GM12872 (cell line): ENCODE measurements around the gene BAIAP2.

Experiments
- TF ChIP-seq, protein P1 (sequence below): IDR thresholded peaks from 3 replicates; pipeline ENCODE4 v1.5.1; 2011; ENCODE audit warnings: low read depth, mild to moderate bottlenecking, low read length, moderate library complexity; ENCODE audit not compliant: insufficient read depth

Gene BAIAP2

DNA sequence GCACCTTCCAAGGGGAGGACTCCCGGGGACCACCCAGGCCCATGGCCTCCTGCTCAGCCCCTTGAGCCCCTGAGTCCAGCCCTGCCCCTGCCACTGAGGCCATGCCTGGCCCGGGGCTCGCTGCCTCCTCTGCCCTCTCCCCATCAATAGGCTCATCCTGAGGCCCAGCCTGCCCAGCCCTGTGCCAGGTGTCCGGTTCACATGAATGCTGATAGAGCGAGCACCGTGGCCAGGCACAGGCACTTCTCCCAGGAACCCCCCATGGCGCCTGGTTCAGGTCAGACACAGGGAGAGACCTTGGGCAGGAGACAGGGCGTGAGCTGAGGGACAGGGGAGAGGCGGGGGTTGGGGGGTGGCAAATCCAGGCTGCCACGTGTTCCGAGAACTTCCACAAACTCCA, 127.5 kb downstream of the BAIAP2 start:
- TF ChIP-seq, protein P1, sequence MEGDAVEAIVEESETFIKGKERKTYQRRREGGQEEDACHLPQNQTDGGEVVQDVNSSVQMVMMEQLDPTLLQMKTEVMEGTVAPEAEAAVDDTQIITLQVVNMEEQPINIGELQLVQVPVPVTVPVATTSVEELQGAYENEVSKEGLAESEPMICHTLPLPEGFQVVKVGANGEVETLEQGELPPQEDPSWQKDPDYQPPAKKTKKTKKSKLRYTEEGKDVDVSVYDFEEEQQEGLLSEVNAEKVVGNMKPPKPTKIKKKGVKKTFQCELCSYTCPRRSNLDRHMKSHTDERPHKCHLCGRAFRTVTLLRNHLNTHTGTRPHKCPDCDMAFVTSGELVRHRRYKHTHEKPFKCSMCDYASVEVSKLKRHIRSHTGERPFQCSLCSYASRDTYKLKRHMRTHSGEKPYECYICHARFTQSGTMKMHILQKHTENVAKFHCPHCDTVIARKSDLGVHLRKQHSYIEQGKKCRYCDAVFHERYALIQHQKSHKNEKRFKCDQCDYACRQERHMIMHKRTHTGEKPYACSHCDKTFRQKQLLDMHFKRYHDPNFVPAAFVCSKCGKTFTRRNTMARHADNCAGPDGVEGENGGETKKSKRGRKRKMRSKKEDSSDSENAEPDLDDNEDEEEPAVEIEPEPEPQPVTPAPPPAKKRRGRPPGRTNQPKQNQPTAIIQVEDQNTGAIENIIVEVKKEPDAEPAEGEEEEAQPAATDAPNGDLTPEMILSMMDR, result no peak

GRCh38 chr17:81163051-81163695, 128.2 kb downstream of the BAIAP2 start:
- TF ChIP-seq, protein P1, result no peak

GRCh38 chr17:81163703-81164370, 128.9 kb downstream of the BAIAP2 start:
- TF ChIP-seq, protein P1, result no peak

DNA sequence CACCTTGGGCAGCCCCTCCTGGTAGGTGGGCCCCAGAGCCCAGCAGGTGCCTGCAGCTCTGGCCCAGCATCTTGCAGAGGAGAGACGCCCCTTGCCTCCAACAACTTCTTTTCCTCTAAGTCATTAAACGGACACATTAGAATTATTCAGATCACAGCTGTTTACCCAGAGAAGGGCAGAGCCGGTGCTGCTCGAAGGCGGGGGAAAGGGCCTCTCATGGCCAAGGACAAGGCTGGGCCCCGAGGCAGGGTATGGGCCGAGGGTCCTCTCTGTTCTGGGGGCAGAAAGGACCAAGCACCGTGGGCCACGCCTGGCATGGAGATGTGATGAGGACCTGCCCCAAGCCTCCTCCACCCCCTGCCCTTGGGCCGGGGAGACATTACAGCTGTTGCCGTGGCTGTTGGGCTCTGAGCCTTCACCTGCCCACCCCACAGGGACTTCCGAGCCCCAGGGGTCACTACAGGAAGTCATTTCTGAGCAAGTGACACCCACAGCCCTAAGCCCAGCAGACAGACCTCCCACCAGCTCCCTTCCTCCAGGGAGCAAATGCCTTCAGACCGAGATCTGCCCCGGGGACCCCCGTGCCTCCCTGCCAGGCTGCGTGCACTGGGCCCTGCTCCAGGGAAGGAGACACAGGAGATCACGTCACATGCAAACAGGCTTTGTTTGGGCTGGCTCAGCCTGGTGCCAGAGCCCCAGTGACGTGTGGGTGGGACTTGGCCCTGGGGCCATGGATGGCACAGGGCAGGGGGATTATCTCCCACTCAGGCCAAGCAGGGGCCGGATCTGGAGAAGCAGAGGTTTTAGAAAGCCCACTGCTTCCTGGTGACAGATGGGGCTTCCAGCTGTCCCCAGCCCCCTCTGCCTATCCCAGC, 129.7 kb downstream of the BAIAP2 start:
- TF ChIP-seq, protein P1, result no peak

- TF ChIP-seq, protein P1, result no peak
Observed at GRCh38 chr17:81165246-81166032, 130.5 kb downstream of the BAIAP2 start, which contains the start of gene PVALEF. TSS of gene PVALEF (plus strand) at chr17:81165507. CDS start at chr17:81181227, 15,720 bp downstream.

GRCh38 chr17:81166033-81166492, 131.1 kb downstream of the BAIAP2 start, which contains the start of gene AATK:
TSS of gene AATK (minus strand) at chr17:81166221. CDS start at chr17:81165992, 229 bp downstream.
- TF ChIP-seq, protein P1, result no peak
